ENCODE measurements around the gene RUNDC1. TPM values are rescaled to one million over a fixed set of nuclear protein-coding genes. Genes with fewer than 3 reads are reported as not detected.
A peak's percentile ranks its signal among the peaks of the same experiment; 100 is the strongest.

The RUNDC1 gene
- polyA plus RNA-seq, result 10.8 to 12.8 TPM (median 11.1 TPM) in 3 replicates
- 6.9 TPM for polyA plus RNA-seq (2011; ENCODE audit: low read depth)
- 6.8 and 8.3 TPM in 2 replicates for polyA plus RNA-seq (2011; cell fraction: cytosol; rRNA removed)
- 21.1 and 23.9 TPM in 2 replicates for polyA plus RNA-seq (2011; cell fraction: nucleus; rRNA removed)
- 7.6 and 9.8 TPM in 2 replicates for polyA plus RNA-seq (2012; ENCODE audit: low replicate concordance)
- polyA minus RNA-seq, result 8.4 to 14.6 TPM (median 12.7 TPM) in 3 replicates
- 4.2 TPM for polyA minus RNA-seq (2011; cell fraction: cytosol; rRNA and poly(A)+ RNA removed)
- 7.1 and 13.3 TPM in 2 replicates for polyA minus RNA-seq (2011; cell fraction: nucleus; rRNA and poly(A)+ RNA removed)

DNA sequence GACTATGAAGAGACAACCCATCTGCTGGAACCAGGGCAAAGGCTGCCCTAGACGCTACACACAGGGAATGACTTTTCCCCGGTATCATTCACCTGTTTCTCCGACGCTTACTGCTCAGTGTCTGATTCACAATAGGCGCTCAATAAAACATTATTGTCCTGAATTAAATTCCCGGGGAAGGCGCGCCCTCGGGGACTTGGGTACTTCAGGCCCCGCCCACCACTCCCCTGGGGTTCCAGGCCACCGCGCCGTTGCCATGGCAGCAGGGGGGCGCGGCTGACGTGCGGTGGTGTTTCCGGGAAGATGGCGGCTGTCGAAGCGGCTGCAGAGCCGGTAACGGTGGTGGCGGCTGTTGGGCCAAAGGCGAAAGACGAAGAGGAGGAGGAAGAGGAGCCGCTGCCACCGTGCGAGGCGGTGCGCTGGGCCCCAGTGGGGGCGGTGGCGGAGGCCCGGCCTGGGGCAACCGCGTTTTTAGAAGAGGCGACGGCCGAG lies at the start of gene RUNDC1:
Gene RUNDC1, plus strand, starts transcription at position 292 of the 492 bp plus-strand sequence. Its CDS starts 12 bp downstream, at position 304.
- Histone ChIP-seq H3K9me3 (ENCODE audit: control insufficient read depth, low read depth, low read length) (no peaks in the 10 kb centered on the region), H3K9ac (ENCODE audit: control insufficient read depth, extremely low read depth, insufficient read depth, low read length) (peak within 1 kb of the TSS; percentile 85), H4K20me1 (ENCODE audit: control insufficient read depth, extremely low read depth, insufficient read depth, low read length) (no peaks in the 10 kb centered on the region), H3K36me3 (ENCODE audit: control insufficient read depth in 2 of 2, extremely low read depth in 1 of 2, insufficient read depth in 2 of 2, low read length in 2 of 2) (peaks cover 0 to 8% of the 10 kb centered on the region in 2 experiments), H3K4me1 (ENCODE audit: control insufficient read depth, extremely low read depth, insufficient read depth, low read length) (peaks cover 14% of the 10 kb centered on the region), H2AFZ (ENCODE audit: control insufficient read depth, low read length) (peak within 1 kb of the TSS; percentile 95), H3K4me3 (ENCODE audit: control insufficient read depth in 2 of 3, extremely low read depth in 1 of 3, insufficient read depth in 2 of 3, low read depth in 1 of 3, low read length in 3 of 3) (peak within 1 kb of the TSS; percentile 78 to 91 (median 90)), H3K79me2 (ENCODE audit: control insufficient read depth, insufficient read depth, low read length) (peaks cover 34% of the 10 kb centered on the region), H3K9me1 (ENCODE audit: control insufficient read depth, extremely low read depth, insufficient read depth, low read length) (no peaks in the 10 kb centered on the region), H3K4me2 (ENCODE audit: control insufficient read depth, extremely low read depth, insufficient read depth, low read depth, low read length) (peak within 1 kb of the TSS; percentile 96), H3K27ac (ENCODE audit: control insufficient read depth, insufficient read depth, low read length) (peak within 1 kb of the TSS; percentile 78), H3K27me3 (ENCODE audit: control insufficient read depth, extremely low read depth, insufficient read depth, low read length) (no peaks in the 10 kb centered on the region)
- DNase-seq (ENCODE audit: low read depth, low spot score) (no peak), FAIRE-seq (no peak)
- dilution Hi-C loops (cut with MboI; ENCODE audit: extremely low pct_ligation_motif_present, low sequenced_read_pairs), result no loop called here
- TF ChIP-seq, protein P1, sequence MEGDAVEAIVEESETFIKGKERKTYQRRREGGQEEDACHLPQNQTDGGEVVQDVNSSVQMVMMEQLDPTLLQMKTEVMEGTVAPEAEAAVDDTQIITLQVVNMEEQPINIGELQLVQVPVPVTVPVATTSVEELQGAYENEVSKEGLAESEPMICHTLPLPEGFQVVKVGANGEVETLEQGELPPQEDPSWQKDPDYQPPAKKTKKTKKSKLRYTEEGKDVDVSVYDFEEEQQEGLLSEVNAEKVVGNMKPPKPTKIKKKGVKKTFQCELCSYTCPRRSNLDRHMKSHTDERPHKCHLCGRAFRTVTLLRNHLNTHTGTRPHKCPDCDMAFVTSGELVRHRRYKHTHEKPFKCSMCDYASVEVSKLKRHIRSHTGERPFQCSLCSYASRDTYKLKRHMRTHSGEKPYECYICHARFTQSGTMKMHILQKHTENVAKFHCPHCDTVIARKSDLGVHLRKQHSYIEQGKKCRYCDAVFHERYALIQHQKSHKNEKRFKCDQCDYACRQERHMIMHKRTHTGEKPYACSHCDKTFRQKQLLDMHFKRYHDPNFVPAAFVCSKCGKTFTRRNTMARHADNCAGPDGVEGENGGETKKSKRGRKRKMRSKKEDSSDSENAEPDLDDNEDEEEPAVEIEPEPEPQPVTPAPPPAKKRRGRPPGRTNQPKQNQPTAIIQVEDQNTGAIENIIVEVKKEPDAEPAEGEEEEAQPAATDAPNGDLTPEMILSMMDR (optimal IDR thresholded peaks at IDR 0.05 in 1 of 3, IDR thresholded peaks at IDR 0.05 in 1 of 3, conservative IDR thresholded peaks at IDR 0.05 in 1 of 3; ENCODE audit: extremely low read depth in 1 of 3, insufficient read depth in 2 of 3, low read length in 3 of 3), result no peak
- TF ChIP-seq EZH2 (IDR thresholded peaks at IDR 0.05; ENCODE audit: low read length), result no peak

DNA sequence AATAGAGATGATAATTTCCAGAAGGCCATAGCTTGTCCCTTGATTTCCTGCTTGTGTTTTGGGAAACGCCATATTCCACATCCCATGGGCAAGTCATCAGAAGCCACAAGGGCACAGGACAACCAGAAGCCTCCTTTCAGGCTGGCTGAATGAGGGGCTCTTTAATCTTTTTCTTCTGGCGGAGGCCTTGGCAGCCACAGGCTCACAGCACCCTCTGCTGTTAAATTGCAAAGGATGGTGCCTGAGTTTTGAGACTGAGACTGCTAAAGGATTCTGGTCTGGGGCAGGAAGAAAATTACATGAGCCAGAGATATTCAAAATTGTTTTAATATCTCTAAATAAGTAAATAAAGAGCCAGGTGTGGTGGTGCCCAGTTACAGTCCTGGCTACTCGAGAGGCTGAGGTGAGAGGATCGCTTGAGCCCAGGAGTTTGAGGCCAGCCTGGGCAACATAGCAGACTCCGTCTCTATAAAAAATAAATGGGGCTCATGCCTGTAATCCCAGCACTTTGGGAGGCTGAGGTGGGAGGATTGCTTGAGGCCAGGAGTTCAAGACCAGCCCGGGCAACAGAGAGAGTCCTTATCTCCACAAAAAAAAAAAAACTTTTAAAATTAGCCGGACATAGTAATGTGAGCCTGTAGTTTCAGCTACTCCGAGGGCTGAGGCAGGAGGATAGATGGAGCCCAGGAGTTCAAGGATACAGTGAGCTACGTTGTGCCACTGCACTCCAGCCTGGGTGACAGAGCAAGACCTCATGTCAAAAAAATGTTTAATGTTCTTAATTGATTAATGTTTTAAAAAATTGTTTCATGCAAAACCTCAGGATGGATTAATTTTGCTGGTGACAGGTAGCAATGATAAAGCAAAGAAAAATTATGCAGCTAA lies 42.4 kb upstream of the RUNDC1 start:
- FAIRE-seq (no peak), DNase-seq (ENCODE audit: low read depth, low spot score) (no peak)
- Histone ChIP-seq H3K4me1 (ENCODE audit: control insufficient read depth, extremely low read depth, insufficient read depth, low read length) (no peaks in the 10 kb centered on the region), H3K9me3 (ENCODE audit: control insufficient read depth, low read depth, low read length) (no peaks in the 10 kb centered on the region), H3K4me2 (ENCODE audit: control insufficient read depth, extremely low read depth, insufficient read depth, low read depth, low read length) (no peak overlapping the region), H3K27ac (ENCODE audit: control insufficient read depth, insufficient read depth, low read length) (no peak overlapping the region), H3K9ac (ENCODE audit: control insufficient read depth, extremely low read depth, insufficient read depth, low read length) (no peak overlapping the region), H4K20me1 (ENCODE audit: control insufficient read depth, extremely low read depth, insufficient read depth, low read length) (no peaks in the 10 kb centered on the region), H3K79me2 (ENCODE audit: control insufficient read depth, insufficient read depth, low read length) (no peaks in the 10 kb centered on the region), H3K27me3 (ENCODE audit: control insufficient read depth, extremely low read depth, insufficient read depth, low read length) (no peaks in the 10 kb centered on the region), H3K36me3 (ENCODE audit: control insufficient read depth in 2 of 2, extremely low read depth in 1 of 2, insufficient read depth in 2 of 2, low read length in 2 of 2) (no peaks in the 10 kb centered on the region), H2AFZ (ENCODE audit: control insufficient read depth, low read length) (no peak overlapping the region), H3K9me1 (ENCODE audit: control insufficient read depth, extremely low read depth, insufficient read depth, low read length) (no peaks in the 10 kb centered on the region), H3K4me3 (ENCODE audit: control insufficient read depth in 2 of 3, extremely low read depth in 1 of 3, insufficient read depth in 2 of 3, low read depth in 1 of 3, low read length in 3 of 3) (no peak overlapping the region)
- TF ChIP-seq, protein P1 (optimal IDR thresholded peaks at IDR 0.05 in 1 of 3, IDR thresholded peaks at IDR 0.05 in 1 of 3, conservative IDR thresholded peaks at IDR 0.05 in 1 of 3; ENCODE audit: extremely low read depth in 1 of 3, insufficient read depth in 2 of 3, low read length in 3 of 3), result peak; percentile 59 to 66 (median 60)
- no peak for TF ChIP-seq EZH2 (IDR thresholded peaks at IDR 0.05; ENCODE audit: low read length)
- dilution Hi-C loops (cut with MboI; ENCODE audit: extremely low pct_ligation_motif_present, low sequenced_read_pairs), result loop anchor here (25.0 kb wide), 1 partner anchor 101 kb away; the partner anchor contains the start of genes AOC2 and PSME3

All from keratinocyte (primary cell).